Ovary (tissue), 9 donors: Measurements from ENCODE around the gene KRT10. TPM values are rescaled to one million over a fixed set of nuclear protein-coding genes. Genes with fewer than 3 reads are reported as not detected.

Experiments
- DNase-seq, 5 donors: peaks; one replicate each; pipeline ENCODE4 v3.0.0-alpha.2; 2019 to 2020
- H3K27ac ChIP-seq, 2 donors: fragments of 200-600 bp; one replicate each; pipeline versions ENCODE4 v1.5.1 to v1.8.0; 2019 to 2022
- H3K27me3 ChIP-seq: fragments of 200-600 bp; one replicate; pipeline ENCODE4 v1.8.0; 2022
- H3K36me3 ChIP-seq: fragments of 200-600 bp; sonication (generic); one replicate; pipeline ENCODE4 v1.5.1; 2019
- H3K4me1 ChIP-seq: one replicate; pipeline ENCODE4 v1.8.1; 2013; ENCODE audit warnings: mild to moderate bottlenecking, moderate library complexity; ENCODE audit not compliant: insufficient read depth
- H3K4me3 ChIP-seq: fragments of 200-600 bp; sonication (generic); one replicate; pipeline ENCODE4 v1.5.1; 2017
- H3K9me3 ChIP-seq, 2 donors: fragments of 200-600 bp in 1 of 2; sonication (generic) in 1 of 2; one replicate each; pipeline versions ENCODE4 v1.5.1 to v1.8.1; 2013 to 2019; ENCODE audit warnings: mild to moderate bottlenecking in 1 of 2, moderate library complexity in 1 of 2
- CTCF ChIP-seq, 3 donors: fragments of 450-650 bp in 2 of 3; fragments of 200-600 bp in 1 of 3; IDR thresholded peaks; one replicate each; pipeline versions ENCODE4 v1.5.1 to v1.8.0; 2016 to 2022; ENCODE audit warnings: antibody characterized with exemption in 3 of 3, mild to moderate bottlenecking in 1 of 3
- EP300 ChIP-seq: sonication (generic); formaldehyde crosslinking; IDR thresholded peaks from one replicate; pipeline ENCODE4 v1.6.1; 2017; ENCODE audit warnings: antibody characterized with exemption
- POLR2A ChIP-seq: fragments of 450-650 bp; IDR thresholded peaks from one replicate; pipeline ENCODE4 v1.6.1; 2017; ENCODE audit warnings: antibody characterized with exemption, mild to moderate bottlenecking, moderate library complexity
- WGBS, 3 donors: extraction: QIAGEN DNeasy Blood & Tissue Kit in 1 of 3; methylation state at CpG; one replicate each; pipeline versions ENCODE4 v1.1.5 to v1.1.7; 2013 to 2017; 5-methylcytosine and 5-hydroxymethylcytosine counted together
- intact Hi-C, 4 donors: fragments of 100-400 bp; cut with DNase I; formaldehyde crosslinking; loops; one replicate each; pipeline versions ENCODE4 v1.11.0 to v1.15.1; 2022 to 2023
- polyA plus RNA-seq, 2 donors: library from polyadenylated mRNA; stranded (reverse); fragments of 200-250 nt in 1 of 2; fragments of 350-450 nt in 1 of 2; fragmentation: Illumina TruSeq in 1 of 2; extraction: RNeasy Lipid Tissue Mini Kit (QIAGEN cat#74804) in 1 of 2; gene quantifications; one replicate each; pipeline ENCODE4 v1.2.3, GENCODE V29; 2013 to 2014
- total RNA-seq, 7 donors: library from RNA; depleted of rRNA in 2 of 7; stranded (reverse); fragments of >200 nt in 2 of 7; fragmentation: NEBNext Ultra II Directional in 3 of 7; extraction: Animal tissue kit (Norgen Biotek cat#: 25700) in 3 of 7; gene quantifications; one replicate each; pipeline versions ENCODE4 v1.1.0 to v1.2.4, GENCODE V29; 2016 to 2023
- donor health status: DM: no; HTN: no; CAD: no; lungs with moderate emphysema.
- donor health status: DM: no; HTN: no; CAD: no.
- donor health status: Bipolar disorder and iron deficiency.
- donor health status: DM: yes; HTN: yes; CAD: no.
- donor health status: DM: no; HTN: no; CAD: no.
- donor health status: DM: yes; HTN: yes; CAD: no.

Gene KRT10
- total and polyA plus RNA-seq, 9 donors: 10.4 to 57.3 (median 35.2) TPM

GRCh38 chr17:40803617-40804082 is 18.8 kb downstream of the KRT10 start:
- no peaks in the 10 kb centered on the region for H3K4me1 ChIP-seq
- intact Hi-C loops: loop anchor here (5.0 to 10.0 kb wide), 2 partner anchors 861 to 864 kb away; no protein-coding TSS in a partner anchor
- no peaks in the 10 kb centered on the region for H3K36me3 ChIP-seq
- WGBS, 3 donors: 10 to 15% (median 11%) methylated on average over 13 of the region's 13 CpGs
- H3K9me3 ChIP-seq: no peaks in the 10 kb centered on the region
- no peak overlapping the region for H3K4me3 ChIP-seq
- TF ChIP-seq POLR2A (no peak), CTCF (IDR thresholded peaks at IDR 0.05) (peak in 2 of 3 donors; percentile 61 to 66)
- peak; percentile 40 to 80 (median 72) for DNase-seq
- H3K27ac ChIP-seq: no peak overlapping the region
- no peaks in the 10 kb centered on the region for H3K27me3 ChIP-seq

GRCh38 chr17:40801157-40801556 is 21.3 kb downstream of the KRT10 start:
- intact Hi-C loops: loop anchor here (5.0 to 10.0 kb wide), 2 partner anchors 864 to 866 kb away; no protein-coding TSS in a partner anchor
- no peaks in the 10 kb centered on the region for H3K27me3 ChIP-seq
- no peaks in the 10 kb centered on the region for H3K4me1 ChIP-seq
- WGBS, 3 donors: 66 to 75% (median 67%) methylated on average over 2 of the region's 2 CpGs
- H3K4me3 ChIP-seq: no peak overlapping the region
- TF ChIP-seq EP300 (no peak), POLR2A (no peak), CTCF (IDR thresholded peaks at IDR 0.05) (no peak)
- H3K9me3 ChIP-seq: no peaks in the 10 kb centered on the region
- H3K27ac ChIP-seq: no peak overlapping the region
- H3K36me3 ChIP-seq: no peaks in the 10 kb centered on the region
- no peak for DNase-seq

GRCh38 chr17:40800381-40800780 is 22.0 kb downstream of the KRT10 start:
- intact Hi-C loops: loop anchor here (5.0 to 10.0 kb wide), 2 partner anchors 864 to 867 kb away; no protein-coding TSS in a partner anchor
- WGBS, 3 donors: 79 to 86% (median 84%) methylated on average over 1 of the region's 1 CpG

GRCh38 chr17:40799859-40800258 is 22.6 kb downstream of the KRT10 start, which contains the start of gene KRT28:
KRT28 (minus strand) TSS chr17:40799959; CDS start chr17:40799893, 66 bp downstream.
- DNase-seq: no peak
- H3K9me3 ChIP-seq: no peaks in the 10 kb centered on the region
- intact Hi-C loops: loop anchor here (5.0 to 10.0 kb wide), 3 partner anchors 175 to 867 kb away; no protein-coding TSS in a partner anchor
- TF ChIP-seq POLR2A (no peak), CTCF (IDR thresholded peaks at IDR 0.05) (no peak), EP300 (no peak)
- 71 to 78% (median 72%) methylated on average over 3 of the region's 3 CpGs for WGBS, 3 donors
- H3K27me3 ChIP-seq: no peaks in the 10 kb centered on the region
- H3K27ac ChIP-seq: no peak within 1 kb of the TSS
- no peaks in the 10 kb centered on the region for H3K4me1 ChIP-seq
- H3K36me3 ChIP-seq: no peaks in the 10 kb centered on the region
- no peak within 1 kb of the TSS for H3K4me3 ChIP-seq

More at GRCh38 chr17:40800381-40800780, 22.0 kb downstream of the KRT10 start:
- Histone ChIP-seq H3K4me1 (no peaks in the 10 kb centered on the region), H3K27ac (no peak overlapping the region), H3K27me3 (no peaks in the 10 kb centered on the region), H3K9me3 (no peaks in the 10 kb centered on the region), H3K4me3 (no peak overlapping the region), H3K36me3 (no peaks in the 10 kb centered on the region)
- no peak for TF ChIP-seq EP300
- TF ChIP-seq CTCF (IDR thresholded peaks at IDR 0.05): no peak
- TF ChIP-seq POLR2A: no peak
- DNase-seq: no peak
